Right renal cortex interstitium (tissue), 3 donors: ENCODE measurements around the gene RARA. TPM values are rescaled to one million over a fixed set of nuclear protein-coding genes. Genes with fewer than 3 reads are reported as not detected.
A peak's percentile ranks its signal among the peaks of the same experiment; 100 is the strongest.

Experiments
- DNase-seq, 3 donors: peaks; one replicate each; pipeline ENCODE4 v3.0.0-alpha.2; 2013; ENCODE audit warnings: low read depth in 3 of 3, low spot score in 2 of 3
- polyA plus RNA-seq, 3 donors: library from polyadenylated mRNA; unstranded; fragments of 120-200 nt; gene quantifications; one replicate each; pipeline ENCODE4 v1.2.1, GENCODE V29; 2013; ENCODE audit not compliant: insufficient read length in 3 of 3

Gene RARA
- polyA plus RNA-seq = 10 to 100 TPM; 33.3 to 38.8 (median 35.5) TPM

DNA sequence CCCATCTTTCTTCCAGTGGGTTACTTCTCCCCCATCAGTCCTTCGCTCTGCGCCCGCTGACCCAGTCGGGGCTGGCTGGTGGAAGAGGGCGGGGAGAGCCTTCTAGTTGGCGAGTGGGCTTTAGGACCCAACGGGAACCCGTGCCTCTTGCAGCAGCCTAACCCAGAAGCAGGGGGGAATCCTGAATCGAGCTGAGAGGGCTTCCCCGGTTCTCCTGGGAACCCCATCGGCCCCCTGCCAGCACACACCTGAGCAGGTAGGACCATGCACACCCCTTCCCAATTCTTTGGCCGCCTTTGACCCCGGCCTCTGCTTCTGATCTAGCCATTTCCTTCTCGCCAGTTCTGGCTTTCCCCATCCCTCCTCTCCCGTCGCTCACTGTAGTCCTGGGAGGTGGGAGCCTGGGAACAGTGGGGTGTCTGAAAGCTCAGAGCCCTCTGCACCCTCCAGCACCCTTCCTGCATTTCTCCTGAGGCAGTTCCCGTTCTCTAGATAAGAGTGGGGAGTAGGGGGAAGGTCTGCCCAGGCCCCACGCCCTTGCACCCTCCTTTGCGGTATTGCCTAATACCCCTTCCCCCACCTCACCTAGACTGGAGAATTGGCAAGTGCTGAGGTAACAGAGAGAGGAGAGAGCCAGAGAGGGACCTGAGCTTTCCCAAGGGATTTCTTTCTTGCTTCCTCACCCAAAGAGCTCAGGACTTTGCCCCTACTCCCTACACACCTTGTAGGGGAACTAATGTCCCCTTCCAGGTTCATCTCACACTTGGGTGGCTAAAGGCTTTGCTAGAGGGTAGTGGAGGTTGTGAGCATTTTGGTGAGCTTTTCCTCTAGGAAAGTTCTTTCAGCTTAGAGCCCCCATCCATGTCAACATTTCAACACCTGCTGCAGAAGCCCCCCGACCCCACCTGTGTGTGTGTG, at the start of gene RARA:
Gene RARA (plus strand): TSS at position 150 of the 918 bp plus-strand sequence. CDS start 22,039 bp downstream, outside the sequence.
- no peak for DNase-seq

DNA sequence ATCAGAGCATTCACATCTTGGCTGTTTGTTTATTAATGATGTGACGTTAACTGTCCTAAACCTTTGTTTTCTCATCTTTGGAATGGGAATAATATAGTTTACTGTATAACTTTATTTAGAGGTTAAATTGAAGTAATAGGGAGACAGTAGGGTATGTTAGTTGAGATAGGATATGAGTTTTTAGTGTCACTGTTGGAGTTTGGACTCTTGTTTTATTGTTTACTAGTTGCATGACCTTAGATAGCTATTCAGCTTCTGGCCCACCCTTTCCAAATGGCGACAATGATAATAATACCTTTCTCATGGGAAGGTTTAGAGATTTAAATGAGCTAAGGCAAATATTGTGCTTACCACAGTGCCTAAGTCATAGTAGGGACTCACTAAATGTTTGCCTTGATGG, 49.5 kb upstream of the RARA start:
- DNase-seq = no peak

- DNase-seq = no peak
Measured at GRCh38 chr17:40260528-40260927, 48.5 kb upstream of the RARA start.

- no peak for DNase-seq
Measured at GRCh38 chr17:40264458-40265185, 44.4 kb upstream of the RARA start.

DNA sequence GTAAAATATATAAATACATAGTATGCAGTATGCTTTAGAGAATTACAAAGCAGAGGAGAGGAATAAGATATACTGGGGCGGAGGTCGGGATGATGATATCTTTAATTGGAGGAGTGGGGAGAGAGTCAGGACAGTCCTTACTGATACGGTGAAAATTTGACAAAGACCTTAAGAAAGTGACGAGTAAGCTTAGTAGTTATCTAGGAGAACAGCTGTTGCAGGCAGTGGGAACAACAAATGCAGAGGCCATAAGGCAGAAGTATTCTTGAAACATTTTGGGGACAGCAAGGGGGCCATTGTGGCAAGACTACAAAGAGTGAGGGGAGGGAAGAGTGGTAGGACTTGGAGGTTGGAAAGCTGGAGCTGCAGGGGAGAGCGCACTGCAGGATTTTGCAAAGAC, 43.6 kb upstream of the RARA start:
- DNase-seq = no peak

GRCh38 chr17:40266882-40267281, 42.1 kb upstream of the RARA start:
- DNase-seq = no peak

DNA sequence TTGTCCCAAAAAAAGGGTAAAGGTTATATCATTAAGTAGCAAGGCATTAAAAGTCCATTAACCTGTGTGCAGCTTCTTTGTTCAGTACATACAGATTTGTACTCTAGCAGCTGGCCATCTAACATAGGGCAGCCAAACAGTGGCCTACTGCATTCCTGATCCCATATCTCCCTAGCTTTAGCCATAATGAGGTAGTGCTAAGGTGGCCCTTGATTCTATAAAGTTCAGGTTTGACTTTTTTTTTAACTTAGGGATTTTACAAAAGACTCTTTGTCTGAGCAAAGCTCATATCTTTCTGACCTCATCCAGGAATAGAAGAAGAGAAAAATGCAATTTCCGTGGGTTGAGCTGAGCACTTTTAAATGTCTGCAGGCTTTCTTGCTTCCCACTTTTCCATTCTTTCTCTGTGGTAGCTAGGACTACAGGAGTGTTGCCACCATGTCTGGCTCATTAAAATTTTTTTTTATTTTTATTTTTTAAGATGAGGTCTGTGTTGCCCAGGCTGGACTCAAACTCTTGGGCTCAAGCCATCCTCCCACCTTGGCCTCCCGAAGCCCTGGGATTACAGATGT, 40.8 kb upstream of the RARA start:
- no peak for DNase-seq

- no peak for DNase-seq
Measured at GRCh38 chr17:40278414-40278813, 30.6 kb upstream of the RARA start.

- no peak for DNase-seq
Measured at GRCh38 chr17:40279402-40279801, 29.6 kb upstream of the RARA start.

DNA sequence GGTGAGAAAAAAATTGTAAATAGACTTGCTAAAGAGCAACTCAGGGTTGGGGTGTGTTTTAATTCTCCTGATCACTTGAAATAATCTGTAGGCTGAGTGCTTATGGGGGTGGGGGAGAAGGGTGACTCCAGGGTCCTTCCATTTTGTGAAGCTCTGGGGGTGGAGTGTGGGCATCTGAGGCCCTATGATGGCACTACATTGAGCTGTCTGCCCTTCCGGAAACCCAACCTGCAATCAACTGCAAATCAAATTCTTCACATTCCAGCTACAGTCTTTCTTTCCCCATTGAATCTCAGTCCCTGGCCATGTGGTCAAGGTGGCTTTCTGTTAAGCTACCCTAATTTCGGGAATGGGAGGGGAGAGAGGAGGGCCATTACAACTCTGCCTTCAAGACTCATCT, 27.3 kb upstream of the RARA start:
- no peak for DNase-seq

DNA sequence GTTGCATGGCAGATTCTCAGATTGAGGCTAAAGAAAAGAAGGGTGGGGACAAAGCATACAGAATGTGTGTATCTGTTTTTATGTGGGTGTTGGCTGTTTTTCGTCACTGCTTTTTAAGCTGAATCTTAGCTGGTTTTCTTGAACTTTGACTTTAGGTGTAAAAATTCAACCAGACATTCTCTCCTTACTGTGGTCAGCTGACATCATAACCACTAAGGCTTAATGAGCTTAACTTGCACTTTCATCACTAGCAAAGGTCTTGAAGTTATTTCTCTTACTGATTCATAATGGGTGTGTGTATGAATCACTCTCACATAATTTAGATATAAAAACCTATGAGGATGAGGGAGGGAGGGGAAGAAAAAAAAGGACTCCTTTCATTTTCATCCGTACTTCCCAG, 25.3 kb upstream of the RARA start:
- no peak for DNase-seq

GRCh38 chr17:40284085-40284713, 24.8 kb upstream of the RARA start:
- no peak for DNase-seq

- DNase-seq = no peak
Measured at GRCh38 chr17:40286473-40286872, 22.5 kb upstream of the RARA start.

DNA sequence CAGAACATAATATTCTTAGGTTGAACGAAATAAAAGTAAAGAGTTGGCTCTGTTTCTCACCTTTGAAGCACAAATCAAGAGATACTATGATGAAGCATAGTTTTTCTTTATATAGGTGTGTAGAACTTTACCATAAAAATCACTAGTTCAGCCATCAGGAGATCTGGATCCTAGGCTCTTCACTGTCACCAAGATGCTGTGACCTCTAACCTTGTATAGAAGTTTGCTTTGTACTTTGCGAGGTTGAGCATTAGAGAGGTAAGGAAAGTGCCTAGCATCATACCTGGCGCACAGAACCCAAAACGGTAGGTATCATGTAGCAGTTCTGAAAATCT, 21.9 kb upstream of the RARA start:
- no peak for DNase-seq

DNA sequence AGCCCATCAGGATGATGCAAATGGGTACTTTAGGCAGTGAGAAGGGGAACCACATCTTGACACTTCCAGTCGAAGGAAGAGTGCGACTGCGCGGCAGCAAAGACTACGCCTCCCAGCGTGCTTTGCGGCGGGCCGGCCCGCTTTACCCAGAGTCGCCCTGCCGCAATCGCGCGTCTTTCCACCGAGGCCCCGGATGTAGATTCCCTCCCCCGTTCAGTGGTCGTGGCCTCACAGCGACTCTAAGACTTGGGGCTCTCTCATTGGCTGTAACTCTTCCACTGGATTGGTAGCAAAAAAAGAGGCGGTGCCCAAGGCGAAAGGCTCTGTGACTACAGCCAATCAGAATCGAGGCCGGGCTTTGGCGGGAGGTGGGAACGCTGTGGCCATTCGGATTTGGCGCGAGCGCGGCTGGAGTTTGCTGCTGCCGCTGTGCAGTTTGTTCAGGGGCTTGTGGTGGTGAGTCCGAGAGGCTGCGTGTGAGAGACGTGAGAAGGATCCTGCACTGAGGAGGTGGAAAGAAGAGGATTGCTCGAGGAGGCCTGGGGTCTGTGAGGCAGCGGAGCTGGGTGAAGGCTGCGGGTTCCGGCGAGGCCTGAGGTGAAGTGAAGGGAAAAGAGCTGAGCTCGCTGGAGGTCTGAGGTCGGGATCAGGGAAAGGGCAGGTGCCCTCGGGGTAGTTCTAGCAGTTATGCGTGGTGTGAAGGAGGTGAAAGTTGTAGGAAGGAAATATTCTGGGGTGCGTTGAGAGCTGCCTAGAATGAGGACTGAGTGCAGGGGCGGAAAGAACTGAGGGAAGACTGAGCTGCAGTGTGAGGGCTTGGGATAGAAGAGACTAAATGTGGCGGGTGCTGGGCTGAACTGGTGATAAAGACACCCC, 21.2 kb upstream of the RARA start, which contains the start of gene CDC6:
Gene CDC6 (plus strand): TSS at position 386 of the 876 bp plus-strand sequence. CDS start 1,542 bp downstream, outside the sequence.
- DNase-seq = peak; percentile 98 to 99 (median 99)

DNA sequence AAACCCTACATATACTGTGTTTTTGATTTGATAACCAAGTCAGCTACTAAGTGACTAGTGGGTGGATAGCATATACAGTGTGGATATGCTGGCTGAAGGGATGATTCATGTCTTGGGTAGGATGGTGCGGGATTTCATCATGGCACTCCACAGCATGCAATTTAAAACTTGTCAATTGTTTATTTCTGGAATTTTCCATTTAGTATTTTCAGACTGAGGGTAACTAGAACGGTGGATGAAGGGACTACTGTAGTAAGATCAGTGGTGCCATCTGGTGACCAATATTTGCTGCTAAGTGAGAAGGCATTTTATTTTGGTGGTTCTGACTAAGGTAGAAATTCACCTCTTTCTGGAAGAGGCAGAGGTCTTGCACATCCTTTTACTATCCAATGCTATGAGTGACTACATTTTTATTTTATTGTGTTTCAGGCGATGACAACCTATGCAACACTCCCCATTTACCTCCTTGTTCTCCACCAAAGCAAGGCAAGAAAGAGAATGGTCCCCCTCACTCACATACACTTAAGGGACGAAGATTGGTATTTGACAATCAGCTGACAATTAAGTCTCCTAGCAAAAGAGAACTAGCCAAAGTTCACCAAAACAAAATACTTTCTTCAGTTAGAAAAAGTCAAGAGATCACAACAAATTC, 18.2 kb upstream of the RARA start:
- DNase-seq = no peak

- no peak for DNase-seq
Measured at GRCh38 chr17:40291281-40291664, 17.7 kb upstream of the RARA start.

- no peak for DNase-seq
Measured at GRCh38 chr17:40293363-40293762, 15.6 kb upstream of the RARA start.
